IMR-90 (cell line): Measurements from ENCODE around the gene CST4. TPM values are rescaled to one million over a fixed set of nuclear protein-coding genes. Genes with fewer than 3 reads are reported as not detected.

ENCODE experiments used
- ATAC-seq: fragments of 200-7000 bp; cut with Tn5 transposase; 2 replicates; pipeline ENCODE4 v1.9.1; 2020; ENCODE audit warnings: low read depth, mild to moderate bottlenecking, moderate library complexity
- BruUV-seq: library from RNA; stranded (reverse); fragments of 400-500 nt; replicated peaks from 2 replicates; lab custom pipeline; 2021; lab: Mats Ljungman, UMichigan
- CTCF ChIA-PET: fragments of 300-600 bp; formaldehyde crosslinking; extraction: SDS; loops from one replicate; lab custom pipeline; 2021; ENCODE audit warnings: antibody characterized with exemption; lab: Yijun Ruan, JAX
- POLR2A ChIA-PET: fragments of 300-600 bp; sonication (Branson Sonifier 250); formaldehyde crosslinking; loops from one replicate; lab custom pipeline; 2022; ENCODE audit warnings: antibody characterized with exemption; ENCODE audit not compliant: unreplicated experiment; lab: Charles Lee
- DNase-seq: peaks from one replicate; pipeline ENCODE4 v3.0.0; 2013
- H2AFZ ChIP-seq: replicated peaks from 2 replicates; pipeline ENCODE3; 2013; ENCODE audit warnings: low read length, mild to moderate bottlenecking; ENCODE audit not compliant: poor library complexity
- H2AK5ac ChIP-seq: 2 replicates; pipeline ENCODE4 v1.6.1; 2013; ENCODE audit warnings: low read depth, low read length, inconsistent platforms
- H2AK9ac ChIP-seq: replicated peaks from 2 replicates; pipeline ENCODE3; 2013; ENCODE audit warnings: mild to moderate bottlenecking, low read depth, low read length, moderate library complexity; ENCODE audit not compliant: poor library complexity
- H2BK120ac ChIP-seq: 2 replicates; pipeline ENCODE4 v1.6.1; 2013; ENCODE audit warnings: low read depth, low read length, inconsistent platforms
- H2BK15ac ChIP-seq: 3 replicates; pipeline ENCODE4 v1.6.1; 2013; ENCODE audit warnings: low read depth, low read length, inconsistent platforms
- H2BK20ac ChIP-seq: 2 replicates; pipeline ENCODE4 v1.6.1; 2013; ENCODE audit warnings: low read depth, mild to moderate bottlenecking, inconsistent platforms, low read length, moderate library complexity
- H2BK5ac ChIP-seq: 2 replicates; pipeline ENCODE4 v1.6.1; 2013; ENCODE audit warnings: mild to moderate bottlenecking, low read depth, low read length, inconsistent platforms; ENCODE audit not compliant: poor library complexity, severe bottlenecking
- H3K14ac ChIP-seq: replicated peaks from 2 replicates; pipeline ENCODE4 v1.6.1; 2013; ENCODE audit warnings: low read depth, low read length, inconsistent platforms
- H3K18ac ChIP-seq: 2 replicates; pipeline ENCODE4 v1.6.1; 2013; ENCODE audit warnings: low read depth, low read length, control low read depth
- H3K23ac ChIP-seq: 2 replicates; pipeline ENCODE4 v1.6.1; 2013; ENCODE audit warnings: low read depth, low read length, inconsistent platforms
- H3K27ac ChIP-seq: 2 replicates; pipeline ENCODE4 v1.5.1; 2013; ENCODE audit warnings: mild to moderate bottlenecking, control low read depth, low read length; ENCODE audit not compliant: insufficient read depth
- H3K27me3 ChIP-seq: 2 replicates; pipeline ENCODE4 v1.6.1; 2013; ENCODE audit warnings: low read length; ENCODE audit not compliant: control insufficient read depth, insufficient read depth
- H3K36me3 ChIP-seq: 2 replicates; pipeline ENCODE4 v1.6.1; 2013; ENCODE audit warnings: low read length, mixed read lengths; ENCODE audit not compliant: control insufficient read depth, insufficient read depth
- H3K4ac ChIP-seq: 2 replicates; pipeline ENCODE4 v1.6.1; 2013; ENCODE audit warnings: low read depth, low read length, inconsistent platforms
- H3K4me1 ChIP-seq: 2 replicates; pipeline ENCODE4 v1.6.1; 2013; ENCODE audit warnings: low read length, mixed read lengths; ENCODE audit not compliant: control insufficient read depth, insufficient read depth
- H3K4me2 ChIP-seq: 2 replicates; pipeline ENCODE4 v1.6.1; 2013; ENCODE audit warnings: low read depth, mild to moderate bottlenecking, control low read depth, low read length, moderate library complexity
- H3K4me3 ChIP-seq: 2 replicates; pipeline ENCODE4 v1.5.1; 2013; ENCODE audit warnings: low read depth, mild to moderate bottlenecking, control low read depth, low read length, moderate library complexity; ENCODE audit not compliant: insufficient read depth
- H3K56ac ChIP-seq: 2 replicates; pipeline ENCODE4 v1.6.1; 2013; ENCODE audit warnings: low read length, inconsistent platforms; ENCODE audit not compliant: insufficient read depth; ENCODE audit errors: extremely low read depth
- H3K79me1 ChIP-seq, 2 experiments: 2 replicates each; pipeline ENCODE4 v1.6.1; 2013; ENCODE audit warnings: low read length in 2 of 2, inconsistent platforms in 1 of 2, low read depth in 1 of 2
- H3K9ac ChIP-seq: 2 replicates; pipeline ENCODE4 v1.6.1; 2013; ENCODE audit warnings: low read depth, low read length, control low read depth
- H3K9me1 ChIP-seq: 2 replicates; pipeline ENCODE4 v1.6.1; 2013; ENCODE audit warnings: low read length, inconsistent platforms; ENCODE audit not compliant: insufficient read depth
- H3K9me3 ChIP-seq: 2 replicates; pipeline ENCODE4 v1.6.1; 2013; ENCODE audit warnings: low read length; ENCODE audit not compliant: control insufficient read depth, insufficient read depth
- H4K20me1 ChIP-seq: 2 replicates; pipeline ENCODE4 v1.6.1; 2013; ENCODE audit warnings: low read length, inconsistent platforms; ENCODE audit not compliant: insufficient read depth
- H4K5ac ChIP-seq: 2 replicates; pipeline ENCODE4 v1.6.1; 2013; ENCODE audit warnings: mild to moderate bottlenecking, low read depth, low read length, control low read depth
- H4K8ac ChIP-seq, 2 experiments: 2 replicates each; pipeline ENCODE4 v1.6.1; 2013; ENCODE audit warnings: low read depth in 2 of 2, low read length in 2 of 2, control low read depth in 1 of 2, inconsistent platforms in 1 of 2
- H4K91ac ChIP-seq: 2 replicates; pipeline ENCODE4 v1.6.1; 2013; ENCODE audit warnings: low read depth, low read length, inconsistent platforms; ENCODE audit not compliant: insufficient read depth
- BHLHE40 ChIP-seq: fragments of 150-350 bp; IDR thresholded peaks from 2 replicates; pipeline ENCODE4 v1.6.1; 2016; ENCODE audit warnings: mild to moderate bottlenecking, low read depth, low read length
- MAZ ChIP-seq: IDR thresholded peaks from 2 replicates; pipeline ENCODE4 v1.6.1; 2012; ENCODE audit warnings: low read depth, mild to moderate bottlenecking, low read length, improper control_type of control experiment, moderate library complexity, borderline replicate concordance
- NFE2L2 ChIP-seq: fragments of 150-350 bp; IDR thresholded peaks from 2 replicates; pipeline ENCODE4 v1.6.1; 2016; ENCODE audit warnings: low read depth, mild to moderate bottlenecking, low read length
- RAD21 ChIP-seq: IDR thresholded peaks from 2 replicates; pipeline ENCODE4 v1.6.1; 2012; ENCODE audit warnings: low read length, improper control_type of control experiment
- RCOR1 ChIP-seq: IDR thresholded peaks from 2 replicates; pipeline ENCODE4 v1.6.1; 2012; ENCODE audit warnings: mild to moderate bottlenecking, low read length, improper control_type of control experiment; ENCODE audit not compliant: insufficient replicate concordance
- RFX5 ChIP-seq: IDR thresholded peaks from 2 replicates; pipeline ENCODE4 v1.8.0; 2012; ENCODE audit warnings: low read depth, mild to moderate bottlenecking, low read length, moderate library complexity
- WGBS, 2 experiments: methylation state at CpG; one replicate each; pipeline versions ENCODE4 v1.1.5 to v1.1.7; 2013; ENCODE audit warnings: missing lambda C conversion rate in 2 of 2; ENCODE audit not compliant: insufficient read length in 1 of 2; ENCODE audit errors: extremely low coverage in 2 of 2; 5-methylcytosine and 5-hydroxymethylcytosine counted together
- dilution Hi-C: fragments of 300-500 bp; cut with HindIII; formaldehyde crosslinking; loops from one replicate; pipeline ENCODE4 v1.14.3; 2018; ENCODE audit warnings: low sequenced_read_pairs; ENCODE audit not compliant: unreplicated experiment
- in situ Hi-C: fragments of 300-500 bp; cut with MboI; formaldehyde crosslinking; loops from 3 replicates; pipeline ENCODE4 v1.14.3; 2019; ENCODE audit warnings: low sequenced_read_pairs, inconsistent platforms, mixed read lengths
- intact Hi-C: fragments of 100-400 bp; cut with micrococcal nuclease; formaldehyde crosslinking; loops from 2 replicates; pipeline ENCODE4 v1.10.0; 2022
- polyA plus RNA-seq, 3 experiments: library from polyadenylated mRNA; depleted of rRNA; stranded (reverse); fragments of >200 nt; gene quantifications; 2 replicates each; pipeline ENCODE4 v1.2.3, GENCODE V29; 2012; ENCODE audit warnings: low replicate concordance in 1 of 3
- total RNA-seq: library from RNA; depleted of rRNA; stranded (reverse); fragments of >200 nt; gene quantifications from 2 replicates; pipeline ENCODE4 v1.2.3, GENCODE V29; 2012
- TF ChIP-seq, protein P1 (sequence below): conservative IDR thresholded peaks from 2 replicates; pipeline ENCODE4 v1.5.1; 2012; ENCODE audit warnings: mild to moderate bottlenecking, low read depth, low read length, improper control_type of control experiment
- TF ChIP-seq, protein P2 (sequence below): fragments of 150-350 bp; IDR thresholded peaks from 2 replicates; pipeline ENCODE4 v1.6.1; 2017; ENCODE audit warnings: mild to moderate bottlenecking, antibody characterized with exemption, low read length, low read depth

The CST4 gene
- total and polyA plus RNA-seq, 2 of the 4 experiments (the other 2 are of a cell fraction) = not detected

DNA sequence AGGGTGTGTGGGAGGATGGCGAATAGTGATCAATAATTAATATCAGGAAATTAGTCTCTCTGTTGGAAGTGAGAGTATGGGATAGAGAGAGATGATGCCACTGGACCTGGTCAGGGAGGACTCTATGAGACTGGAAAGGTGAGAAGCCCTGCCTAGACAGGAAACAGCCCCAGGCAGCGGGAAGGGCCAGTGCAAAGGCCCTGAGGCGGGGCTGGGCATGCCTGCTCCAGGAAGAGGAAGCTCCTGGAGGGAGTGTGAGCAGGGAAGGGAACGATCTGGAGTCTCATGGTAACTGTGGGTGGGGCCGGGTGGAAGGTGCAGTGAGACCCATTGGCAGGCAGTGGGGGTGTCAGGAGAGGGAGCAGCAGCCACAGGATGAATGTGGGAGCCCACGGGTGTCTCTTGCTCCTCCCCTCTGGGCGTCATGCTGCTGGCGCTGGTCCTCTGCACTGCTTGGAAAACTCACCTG lies 49.3 kb downstream of the CST4 start:
- dilution Hi-C loops = no loop called here
- intact Hi-C loops = loop anchor here (5.0 kb wide), 1 partner anchor 277 kb away; the partner anchor contains the start of gene GZF1

More for the DNA sequence above, 49.3 kb downstream of the CST4 start:
- Histone ChIP-seq H2BK120ac (no peak overlapping the region), H2AK5ac (no peak overlapping the region), H4K8ac (no peak overlapping the region), H2BK15ac (no peak overlapping the region), H2BK5ac (no peak overlapping the region), H2AFZ (no peak overlapping the region), H3K56ac (no peak overlapping the region), H4K91ac (no peak overlapping the region), H3K9me3 (no peaks in the 10 kb centered on the region), H3K27ac (no peak overlapping the region), H3K4me2 (no peak overlapping the region), H3K79me1 (peaks cover 16 to 25% of the 10 kb centered on the region in 2 experiments), H3K4ac (no peak overlapping the region), H3K23ac (no peak overlapping the region), H3K27me3 (no peaks in the 10 kb centered on the region), H3K9ac (no peak overlapping the region), H3K4me1 (peaks cover 13% of the 10 kb centered on the region), H3K18ac (no peak overlapping the region), H2AK9ac (no peak overlapping the region), H4K5ac (no peak overlapping the region), H3K9me1 (peaks cover 12% of the 10 kb centered on the region), H3K36me3 (peaks cover 7% of the 10 kb centered on the region), H4K20me1 (peaks cover 6% of the 10 kb centered on the region), H3K4me3 (no peak overlapping the region), H2BK20ac (no peak overlapping the region), H3K14ac (no peak overlapping the region)
- TF ChIP-seq, protein P1, sequence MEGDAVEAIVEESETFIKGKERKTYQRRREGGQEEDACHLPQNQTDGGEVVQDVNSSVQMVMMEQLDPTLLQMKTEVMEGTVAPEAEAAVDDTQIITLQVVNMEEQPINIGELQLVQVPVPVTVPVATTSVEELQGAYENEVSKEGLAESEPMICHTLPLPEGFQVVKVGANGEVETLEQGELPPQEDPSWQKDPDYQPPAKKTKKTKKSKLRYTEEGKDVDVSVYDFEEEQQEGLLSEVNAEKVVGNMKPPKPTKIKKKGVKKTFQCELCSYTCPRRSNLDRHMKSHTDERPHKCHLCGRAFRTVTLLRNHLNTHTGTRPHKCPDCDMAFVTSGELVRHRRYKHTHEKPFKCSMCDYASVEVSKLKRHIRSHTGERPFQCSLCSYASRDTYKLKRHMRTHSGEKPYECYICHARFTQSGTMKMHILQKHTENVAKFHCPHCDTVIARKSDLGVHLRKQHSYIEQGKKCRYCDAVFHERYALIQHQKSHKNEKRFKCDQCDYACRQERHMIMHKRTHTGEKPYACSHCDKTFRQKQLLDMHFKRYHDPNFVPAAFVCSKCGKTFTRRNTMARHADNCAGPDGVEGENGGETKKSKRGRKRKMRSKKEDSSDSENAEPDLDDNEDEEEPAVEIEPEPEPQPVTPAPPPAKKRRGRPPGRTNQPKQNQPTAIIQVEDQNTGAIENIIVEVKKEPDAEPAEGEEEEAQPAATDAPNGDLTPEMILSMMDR = no peak
- no peak for TF ChIP-seq RCOR1
- TF ChIP-seq, protein P2, sequence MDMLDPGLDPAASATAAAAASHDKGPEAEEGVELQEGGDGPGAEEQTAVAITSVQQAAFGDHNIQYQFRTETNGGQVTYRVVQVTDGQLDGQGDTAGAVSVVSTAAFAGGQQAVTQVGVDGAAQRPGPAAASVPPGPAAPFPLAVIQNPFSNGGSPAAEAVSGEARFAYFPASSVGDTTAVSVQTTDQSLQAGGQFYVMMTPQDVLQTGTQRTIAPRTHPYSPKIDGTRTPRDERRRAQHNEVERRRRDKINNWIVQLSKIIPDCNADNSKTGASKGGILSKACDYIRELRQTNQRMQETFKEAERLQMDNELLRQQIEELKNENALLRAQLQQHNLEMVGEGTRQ = no peak
- no peak for TF ChIP-seq RFX5
- no peak for TF ChIP-seq MAZ
- TF ChIP-seq BHLHE40 = no peak
- no peak for TF ChIP-seq RAD21
- no peak for TF ChIP-seq NFE2L2
- no TSS peak for BruUV-seq
- no peak for ATAC-seq
- POLR2A ChIA-PET = no interaction called here
- WGBS, 2 experiments = no CpG with 5 or more reads among the region's 8 CpGs
- no peak for DNase-seq
- CTCF ChIA-PET = no interaction called here
- in situ Hi-C loops = loop anchor here (25.0 kb wide), 2 partner anchors 1623 to 1773 kb away; partner anchors contain the start of gene GINS1
